WTC11 (cell line): Measurements from ENCODE around the gene HOMEZ. TPM values are rescaled to one million over a fixed set of nuclear protein-coding genes. Genes with fewer than 3 reads are reported as not detected.

Source experiments
- ATAC-seq: fragments of 200-7000 bp; cut with Tn5 transposase; 2 replicates; pipeline ENCODE4 v1.10.0; 2021; ENCODE audit warnings: mild to moderate bottlenecking, moderate library complexity
- CTCF ChIA-PET: fragments of 300-600 bp; sonication (Branson Sonifier 250); formaldehyde crosslinking; loops from one replicate; lab custom pipeline; 2021; ENCODE audit warnings: antibody characterized with exemption; lab: Charles Lee
- POLR2A ChIA-PET: fragments of 350-600 bp; sonication (Branson Sonifier 250); formaldehyde crosslinking; loops from one replicate; lab custom pipeline; 2021; ENCODE audit warnings: antibody characterized with exemption; lab: Charles Lee
- DNase-seq: peaks from one replicate; pipeline ENCODE4 v3.0.0; 2021; ENCODE audit warnings: low spot score
- H3K27ac Mint-ChIP-seq: 2 replicates; pipeline ENCODE4 v1.8.0; 2021; ENCODE audit warnings: mixed read lengths
- H3K27me3 Mint-ChIP-seq: 2 replicates; pipeline ENCODE4 v1.8.0; 2021; ENCODE audit warnings: low read depth, mild to moderate bottlenecking, moderate library complexity, mixed read lengths
- H3K36me3 Mint-ChIP-seq: 2 replicates; pipeline ENCODE4 v1.8.0; 2021; ENCODE audit warnings: mixed read lengths
- H3K4me1 Mint-ChIP-seq: 2 replicates; pipeline ENCODE4 v1.8.0; 2022; ENCODE audit warnings: mixed read lengths
- H3K4me3 Mint-ChIP-seq: 2 replicates; pipeline ENCODE4 v1.8.0; 2021; ENCODE audit warnings: mild to moderate bottlenecking, moderate library complexity, mixed read lengths
- H3K9me3 Mint-ChIP-seq: 2 replicates; pipeline ENCODE4 v1.8.0; 2021; ENCODE audit warnings: mixed read lengths
- ARID4B ChIP-seq: sonication (generic); formaldehyde crosslinking; IDR thresholded peaks from 2 replicates; pipeline ENCODE4 v1.8.0; 2023; ENCODE audit warnings: missing genetic modification reagents, mild to moderate bottlenecking, borderline replicate concordance
- CBFB ChIP-seq: sonication (generic); formaldehyde crosslinking; IDR thresholded peaks from 2 replicates; pipeline ENCODE4 v1.8.1; 2022; ENCODE audit warnings: mild to moderate bottlenecking, low read depth, missing genetic modification reagents
- CREB1 ChIP-seq: sonication (generic); formaldehyde crosslinking; IDR thresholded peaks from 2 replicates; pipeline ENCODE4 v1.8.0; 2023; ENCODE audit warnings: mild to moderate bottlenecking, missing genetic modification reagents
- ETV6 ChIP-seq: sonication (generic); formaldehyde crosslinking; IDR thresholded peaks from 2 replicates; pipeline ENCODE4 v1.8.1; 2022; ENCODE audit warnings: mild to moderate bottlenecking, missing genetic modification reagents
- FOXP4 ChIP-seq: sonication (generic); formaldehyde crosslinking; IDR thresholded peaks from 2 replicates; pipeline ENCODE4 v1.8.0; 2022; ENCODE audit warnings: mild to moderate bottlenecking, missing genetic modification reagents
- MYBL2 ChIP-seq: sonication (generic); formaldehyde crosslinking; IDR thresholded peaks from 2 replicates; pipeline ENCODE4 v1.8.1; 2023; ENCODE audit warnings: mild to moderate bottlenecking, moderate library complexity, missing genetic modification reagents
- NFYB ChIP-seq: sonication (generic); formaldehyde crosslinking; conservative IDR thresholded peaks from 2 replicates; pipeline ENCODE4 v1.8.0; 2022; ENCODE audit warnings: low read depth, missing genetic modification reagents
- NR1H2 ChIP-seq: sonication (generic); formaldehyde crosslinking; IDR thresholded peaks from 2 replicates; pipeline ENCODE4 v1.9.0; 2021; ENCODE audit warnings: mild to moderate bottlenecking, moderate library complexity, missing genetic modification reagents
- RORB ChIP-seq: fragments of 250-450 bp; sonication (Bioruptor Pico); IDR thresholded peaks from 2 replicates; pipeline ENCODE4 v1.9.0; 2021; ENCODE audit warnings: mild to moderate bottlenecking
- SMAD3 ChIP-seq: sonication (generic); formaldehyde crosslinking; IDR thresholded peaks from 2 replicates; pipeline ENCODE4 v1.8.0; 2022; ENCODE audit warnings: missing genetic modification reagents, mild to moderate bottlenecking, borderline replicate concordance
- SOX15 ChIP-seq: fragments of 250-450 bp; sonication (Bioruptor Pico); IDR thresholded peaks from 2 replicates; pipeline ENCODE4 v1.9.0; 2021; ENCODE audit warnings: mild to moderate bottlenecking
- TEAD4 ChIP-seq: sonication (generic); formaldehyde crosslinking; IDR thresholded peaks from 2 replicates; pipeline ENCODE4 v1.8.0; 2022; ENCODE audit warnings: mild to moderate bottlenecking, missing genetic modification reagents
- USF1 ChIP-seq: sonication (generic); formaldehyde crosslinking; IDR thresholded peaks from 2 replicates; pipeline ENCODE4 v1.8.0; 2022; ENCODE audit warnings: mild to moderate bottlenecking, missing genetic modification reagents
- ZNF219 ChIP-seq: sonication (generic); formaldehyde crosslinking; IDR thresholded peaks from 2 replicates; pipeline ENCODE4 v1.8.0; 2023; ENCODE audit warnings: missing genetic modification reagents, mild to moderate bottlenecking, borderline replicate concordance
- ZNF263 ChIP-seq: sonication (generic); formaldehyde crosslinking; IDR thresholded peaks from 2 replicates; pipeline ENCODE4 v1.8.1; 2022; ENCODE audit warnings: low read depth, mild to moderate bottlenecking, moderate library complexity, missing genetic modification reagents
- ZNF416 ChIP-seq: fragments of 250-450 bp; sonication (Bioruptor Pico); IDR thresholded peaks from 2 replicates; pipeline ENCODE4 v1.9.0; 2021; ENCODE audit warnings: mild to moderate bottlenecking, inconsistent platforms
- ZNF423 ChIP-seq: fragments of 250-450 bp; sonication (Bioruptor Pico); IDR thresholded peaks from 2 replicates; pipeline ENCODE4 v2.1.2; 2022; ENCODE audit warnings: mild to moderate bottlenecking, moderate library complexity
- total RNA-seq: library from RNA; stranded (reverse); gene quantifications from 3 replicates; pipeline ENCODE4 v1.2.3, GENCODE V29; 2021
- TF ChIP-seq, protein P1 (sequence below): fragments of 250-450 bp; sonication (Bioruptor Pico); IDR thresholded peaks from 2 replicates; pipeline ENCODE4 v1.9.0; 2021; ENCODE audit warnings: mild to moderate bottlenecking, borderline replicate concordance
- TF ChIP-seq, protein P2 (sequence below): sonication (generic); formaldehyde crosslinking; IDR thresholded peaks from 2 replicates; pipeline ENCODE4 v1.8.1; 2022; ENCODE audit warnings: low read depth, mild to moderate bottlenecking, moderate library complexity, missing genetic modification reagents, borderline replicate concordance
- TF ChIP-seq, protein P3 (sequence below): sonication (generic); formaldehyde crosslinking; IDR thresholded peaks from 2 replicates; pipeline ENCODE4 v1.8.1; 2023; ENCODE audit warnings: mild to moderate bottlenecking, moderate library complexity, missing genetic modification reagents

Gene HOMEZ
- total RNA-seq, 1 experiment from 2014 or later: 10.7 TPM

DNA sequence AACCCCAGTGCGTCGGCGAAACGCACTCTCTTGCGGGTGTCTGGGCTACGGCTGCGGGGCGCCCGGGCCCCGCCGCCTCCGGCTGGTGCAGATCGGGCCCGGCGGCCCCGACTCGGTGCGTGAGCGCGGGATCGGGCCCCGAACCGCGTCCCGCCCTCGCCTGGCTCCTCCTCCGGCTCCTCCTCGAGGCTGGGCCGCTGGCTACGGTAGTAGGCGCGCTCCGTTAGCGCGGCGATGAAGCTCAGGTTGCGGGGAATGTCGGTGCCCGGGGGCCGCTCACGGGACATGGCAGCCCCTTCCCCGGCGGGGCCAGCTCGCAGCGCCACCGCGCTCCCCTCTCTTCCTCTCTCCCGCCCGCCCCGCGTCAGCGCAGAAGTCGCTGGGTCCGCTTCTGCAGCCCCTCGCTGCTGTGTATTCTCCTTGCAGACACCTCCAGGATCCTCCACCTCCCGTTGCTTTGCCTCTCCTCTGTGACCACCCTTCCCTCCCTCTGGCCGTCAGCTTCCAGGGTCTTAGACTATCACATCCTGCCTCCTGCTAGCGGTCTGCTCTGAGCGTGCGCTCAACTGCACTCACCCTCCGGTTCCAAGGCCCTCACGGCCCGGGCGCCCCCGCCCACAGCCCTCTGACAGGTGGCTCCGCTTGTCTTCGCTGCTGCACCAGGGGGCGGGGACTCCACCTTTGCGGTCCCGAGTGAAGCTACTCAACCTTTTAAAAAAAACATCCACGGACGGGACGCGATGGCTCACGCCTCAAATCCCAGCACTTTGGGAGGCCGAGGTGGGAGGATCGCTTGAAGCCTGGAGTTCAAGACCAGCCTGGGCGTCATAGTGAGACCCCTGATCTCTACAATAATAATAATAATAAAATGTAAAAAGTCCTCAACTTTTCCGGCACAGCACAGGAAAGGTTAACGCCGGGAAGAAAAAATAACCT lies 16.6 kb upstream of the HOMEZ start, which contains the start of gene PPP1R3E (continued):
- TF ChIP-seq, protein P1, sequence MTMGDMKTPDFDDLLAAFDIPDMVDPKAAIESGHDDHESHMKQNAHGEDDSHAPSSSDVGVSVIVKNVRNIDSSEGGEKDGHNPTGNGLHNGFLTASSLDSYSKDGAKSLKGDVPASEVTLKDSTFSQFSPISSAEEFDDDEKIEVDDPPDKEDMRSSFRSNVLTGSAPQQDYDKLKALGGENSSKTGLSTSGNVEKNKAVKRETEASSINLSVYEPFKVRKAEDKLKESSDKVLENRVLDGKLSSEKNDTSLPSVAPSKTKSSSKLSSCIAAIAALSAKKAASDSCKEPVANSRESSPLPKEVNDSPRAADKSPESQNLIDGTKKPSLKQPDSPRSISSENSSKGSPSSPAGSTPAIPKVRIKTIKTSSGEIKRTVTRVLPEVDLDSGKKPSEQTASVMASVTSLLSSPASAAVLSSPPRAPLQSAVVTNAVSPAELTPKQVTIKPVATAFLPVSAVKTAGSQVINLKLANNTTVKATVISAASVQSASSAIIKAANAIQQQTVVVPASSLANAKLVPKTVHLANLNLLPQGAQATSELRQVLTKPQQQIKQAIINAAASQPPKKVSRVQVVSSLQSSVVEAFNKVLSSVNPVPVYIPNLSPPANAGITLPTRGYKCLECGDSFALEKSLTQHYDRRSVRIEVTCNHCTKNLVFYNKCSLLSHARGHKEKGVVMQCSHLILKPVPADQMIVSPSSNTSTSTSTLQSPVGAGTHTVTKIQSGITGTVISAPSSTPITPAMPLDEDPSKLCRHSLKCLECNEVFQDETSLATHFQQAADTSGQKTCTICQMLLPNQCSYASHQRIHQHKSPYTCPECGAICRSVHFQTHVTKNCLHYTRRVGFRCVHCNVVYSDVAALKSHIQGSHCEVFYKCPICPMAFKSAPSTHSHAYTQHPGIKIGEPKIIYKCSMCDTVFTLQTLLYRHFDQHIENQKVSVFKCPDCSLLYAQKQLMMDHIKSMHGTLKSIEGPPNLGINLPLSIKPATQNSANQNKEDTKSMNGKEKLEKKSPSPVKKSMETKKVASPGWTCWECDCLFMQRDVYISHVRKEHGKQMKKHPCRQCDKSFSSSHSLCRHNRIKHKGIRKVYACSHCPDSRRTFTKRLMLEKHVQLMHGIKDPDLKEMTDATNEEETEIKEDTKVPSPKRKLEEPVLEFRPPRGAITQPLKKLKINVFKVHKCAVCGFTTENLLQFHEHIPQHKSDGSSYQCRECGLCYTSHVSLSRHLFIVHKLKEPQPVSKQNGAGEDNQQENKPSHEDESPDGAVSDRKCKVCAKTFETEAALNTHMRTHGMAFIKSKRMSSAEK (CRISPR knock-in tag): no peak
- TF ChIP-seq, protein P2, sequence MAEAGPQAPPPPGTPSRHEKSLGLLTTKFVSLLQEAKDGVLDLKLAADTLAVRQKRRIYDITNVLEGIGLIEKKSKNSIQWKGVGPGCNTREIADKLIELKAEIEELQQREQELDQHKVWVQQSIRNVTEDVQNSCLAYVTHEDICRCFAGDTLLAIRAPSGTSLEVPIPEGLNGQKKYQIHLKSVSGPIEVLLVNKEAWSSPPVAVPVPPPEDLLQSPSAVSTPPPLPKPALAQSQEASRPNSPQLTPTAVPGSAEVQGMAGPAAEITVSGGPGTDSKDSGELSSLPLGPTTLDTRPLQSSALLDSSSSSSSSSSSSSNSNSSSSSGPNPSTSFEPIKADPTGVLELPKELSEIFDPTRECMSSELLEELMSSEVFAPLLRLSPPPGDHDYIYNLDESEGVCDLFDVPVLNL: no peak; the same call in 1 of the 2 replicates

DNA sequence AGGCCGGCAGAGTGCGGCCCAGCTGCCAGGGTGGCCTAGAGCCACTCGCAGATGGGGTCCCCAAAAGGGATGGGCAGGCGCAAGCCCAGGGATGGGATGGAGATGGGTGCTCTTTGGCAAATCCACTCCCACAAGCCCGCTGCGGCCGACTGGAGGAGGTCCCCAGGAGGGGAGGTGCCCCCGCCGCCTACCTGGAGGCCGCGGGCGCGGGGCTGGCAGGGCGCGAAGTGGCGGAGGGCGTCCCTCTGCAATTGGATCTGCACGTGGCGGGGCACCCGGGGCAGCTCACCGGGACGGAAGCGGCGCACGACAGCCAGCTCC lies 16.0 kb upstream of the HOMEZ start:
- POLR2A ChIA-PET: interaction anchor here (0.7 to 2.7 kb wide), 4 partner anchors 19 to 207 kb away, joined by 3 to 18 read pairs (median 4); partner anchors contain the start of genes ACIN1, C14orf119 and PABPN1
- H3K27me3 Mint-ChIP-seq: peaks cover 58% of the 10 kb centered on the region
- TF ChIP-seq ETV6 (CRISPR knock-in tag) (0 out of 2 replicates have a peak, but pooled peaks have one; percentile 41), NFYB (CRISPR knock-in tag) (peak; percentile 54; the same call in 1 of the 2 replicates), SMAD3 (CRISPR knock-in tag) (peak; percentile 37; the same call in 1 of the 2 replicates), USF1 (peak; percentile 42; the same call in 1 of the 2 replicates), MYBL2 (no peak), FOXP4 (no peak), RORB (CRISPR knock-in tag) (no peak), ZNF423 (CRISPR knock-in tag) (0 out of 2 replicates have a peak, but pooled peaks have one; percentile 16), ARID4B (peak; percentile 67; the same call in 1 of the 2 replicates), ZNF263 (CRISPR knock-in tag) (no peak), ZNF219 (0 out of 2 replicates have a peak, but pooled peaks have one; percentile 53), SOX15 (CRISPR knock-in tag) (no peak), ZNF416 (no peak), TEAD4 (CRISPR knock-in tag) (no peak), CBFB (no peak), CREB1 (CRISPR knock-in tag) (peak; percentile 34; the same call in 1 of the 2 replicates), NR1H2 (no peak)
- TF ChIP-seq, protein P3, sequence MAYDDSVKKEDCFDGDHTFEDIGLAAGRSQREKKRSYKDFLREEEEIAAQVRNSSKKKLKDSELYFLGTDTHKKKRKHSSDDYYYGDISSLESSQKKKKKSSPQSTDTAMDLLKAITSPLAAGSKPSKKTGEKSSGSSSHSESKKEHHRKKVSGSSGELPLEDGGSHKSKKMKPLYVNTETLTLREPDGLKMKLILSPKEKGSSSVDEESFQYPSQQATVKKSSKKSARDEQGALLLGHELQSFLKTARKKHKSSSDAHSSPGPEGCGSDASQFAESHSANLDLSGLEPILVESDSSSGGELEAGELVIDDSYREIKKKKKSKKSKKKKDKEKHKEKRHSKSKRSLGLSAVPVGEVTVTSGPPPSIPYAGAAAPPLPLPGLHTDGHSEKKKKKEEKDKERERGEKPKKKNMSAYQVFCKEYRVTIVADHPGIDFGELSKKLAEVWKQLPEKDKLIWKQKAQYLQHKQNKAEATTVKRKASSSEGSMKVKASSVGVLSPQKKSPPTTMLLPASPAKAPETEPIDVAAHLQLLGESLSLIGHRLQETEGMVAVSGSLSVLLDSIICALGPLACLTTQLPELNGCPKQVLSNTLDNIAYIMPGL (CRISPR knock-in tag): peak; percentile 23; the same call in 1 of the 2 replicates

More for the DNA sequence above, 16.0 kb upstream of the HOMEZ start:
- CTCF ChIA-PET: interaction anchor here (0.6 to 3.7 kb wide), 15 partner anchors 8 to 257 kb away, joined by 3 to 27 read pairs (median 6); partner anchors contain the start of genes CEBPE, CMTM5, HOMEZ and PABPN1
- Mint-ChIP-seq H3K9me3 (no peaks in the 10 kb centered on the region), H3K4me1 (peaks cover 10% of the 10 kb centered on the region), H3K4me3 (peak overlapping the region; percentile 74), H3K27ac (no peak overlapping the region), H3K36me3 (peaks cover 5% of the 10 kb centered on the region)
- DNase-seq (no peak), ATAC-seq (peak; percentile 1)
